Fibroblast of the aortic adventitia (primary cell): Measurements from ENCODE around the gene TEX101. TPM values are rescaled to one million over a fixed set of nuclear protein-coding genes. Genes with fewer than 3 reads are reported as not detected.

Source experiments
- DNase-seq: peaks from one replicate; pipeline ENCODE4 v3.0.0-alpha.2; 2010; ENCODE audit warnings: low read depth
- H3K4me3 ChIP-seq: 2 replicates; pipeline ENCODE4 v1.5.1; 2011; ENCODE audit warnings: low read depth, mild to moderate bottlenecking, control low read depth, low read length, moderate library complexity
- total RNA-seq: library from RNA; depleted of rRNA; stranded (reverse); fragments of >200 nt; gene quantifications from 2 replicates; pipeline ENCODE4 v1.2.3, GENCODE V29; 2012; ENCODE audit warnings: low replicate concordance
- TF ChIP-seq, protein P1 (sequence below): IDR thresholded peaks from 2 replicates; pipeline ENCODE4 v1.5.1; 2011; ENCODE audit warnings: mild to moderate bottlenecking, low read length, control low read depth, inconsistent platforms; ENCODE audit not compliant: insufficient read depth

The TEX101 gene
- total RNA-seq, 1 donor: not detected

DNA sequence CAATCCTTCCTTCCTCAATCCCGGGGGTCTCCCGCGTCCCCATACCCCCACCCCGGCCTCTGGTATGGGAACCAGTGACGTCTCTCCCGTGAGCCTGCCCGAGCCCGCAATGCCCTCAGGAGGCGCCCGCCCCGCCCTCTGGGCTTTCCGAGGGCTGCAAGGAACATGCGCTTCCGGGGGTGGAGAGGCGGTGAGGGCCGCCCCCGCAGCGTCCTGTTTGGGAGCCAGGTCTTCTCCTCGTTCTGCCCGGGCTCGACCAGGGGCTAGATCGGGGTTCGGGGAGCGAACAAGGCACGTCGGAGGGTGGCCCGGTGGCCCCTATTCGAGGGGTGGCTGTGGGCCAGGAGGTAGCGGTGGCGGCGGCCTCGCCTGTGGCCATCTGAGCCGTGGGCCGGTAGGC lies 6.6 kb upstream of the TEX101 start:
- TF ChIP-seq, protein P1, sequence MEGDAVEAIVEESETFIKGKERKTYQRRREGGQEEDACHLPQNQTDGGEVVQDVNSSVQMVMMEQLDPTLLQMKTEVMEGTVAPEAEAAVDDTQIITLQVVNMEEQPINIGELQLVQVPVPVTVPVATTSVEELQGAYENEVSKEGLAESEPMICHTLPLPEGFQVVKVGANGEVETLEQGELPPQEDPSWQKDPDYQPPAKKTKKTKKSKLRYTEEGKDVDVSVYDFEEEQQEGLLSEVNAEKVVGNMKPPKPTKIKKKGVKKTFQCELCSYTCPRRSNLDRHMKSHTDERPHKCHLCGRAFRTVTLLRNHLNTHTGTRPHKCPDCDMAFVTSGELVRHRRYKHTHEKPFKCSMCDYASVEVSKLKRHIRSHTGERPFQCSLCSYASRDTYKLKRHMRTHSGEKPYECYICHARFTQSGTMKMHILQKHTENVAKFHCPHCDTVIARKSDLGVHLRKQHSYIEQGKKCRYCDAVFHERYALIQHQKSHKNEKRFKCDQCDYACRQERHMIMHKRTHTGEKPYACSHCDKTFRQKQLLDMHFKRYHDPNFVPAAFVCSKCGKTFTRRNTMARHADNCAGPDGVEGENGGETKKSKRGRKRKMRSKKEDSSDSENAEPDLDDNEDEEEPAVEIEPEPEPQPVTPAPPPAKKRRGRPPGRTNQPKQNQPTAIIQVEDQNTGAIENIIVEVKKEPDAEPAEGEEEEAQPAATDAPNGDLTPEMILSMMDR: no peak
- no peak for DNase-seq
- no peak overlapping the region for H3K4me3 ChIP-seq

DNA sequence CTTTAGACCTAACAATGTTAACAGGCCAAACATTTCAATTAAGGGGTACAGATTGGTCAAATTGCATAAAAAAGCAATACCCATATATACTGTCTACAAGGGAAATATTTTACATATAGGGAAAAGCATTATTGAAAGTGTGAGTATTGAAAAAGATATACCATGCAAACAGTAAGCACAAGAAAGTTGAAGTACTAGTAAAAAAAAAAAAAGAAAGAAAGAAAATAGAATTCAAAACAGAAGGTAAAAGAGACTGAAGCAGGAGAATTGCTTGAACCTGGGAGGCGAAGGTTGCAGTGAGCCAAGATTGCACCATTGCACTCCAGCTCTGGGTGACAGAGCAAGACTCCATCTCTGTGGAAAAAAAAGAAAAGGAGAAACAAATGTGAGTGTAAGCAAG lies 5.3 kb upstream of the TEX101 start:
- DNase-seq: no peak
- no peak overlapping the region for H3K4me3 ChIP-seq
- TF ChIP-seq, protein P1: no peak

DNA sequence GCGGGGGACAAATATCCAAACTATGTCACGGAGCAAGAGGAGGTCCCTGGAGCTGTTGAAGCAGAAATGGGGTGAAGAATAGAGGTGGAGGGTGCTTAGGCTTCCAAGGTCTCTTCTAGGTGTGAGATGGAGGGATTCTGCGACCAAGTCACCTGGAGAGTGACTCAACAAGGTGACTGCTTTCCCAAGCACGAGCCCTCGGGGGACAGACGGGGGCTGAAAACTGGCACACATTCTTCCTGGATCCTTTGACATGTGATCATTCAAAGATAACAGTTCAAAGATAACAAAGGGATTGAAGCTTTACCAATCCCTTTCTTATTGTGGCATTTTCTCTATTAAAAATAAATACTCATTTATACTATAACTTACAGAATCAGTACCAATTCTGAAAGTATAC lies 2.2 kb upstream of the TEX101 start:
- TF ChIP-seq, protein P1: no peak
- no peak overlapping the region for H3K4me3 ChIP-seq
- DNase-seq: no peak

DNA sequence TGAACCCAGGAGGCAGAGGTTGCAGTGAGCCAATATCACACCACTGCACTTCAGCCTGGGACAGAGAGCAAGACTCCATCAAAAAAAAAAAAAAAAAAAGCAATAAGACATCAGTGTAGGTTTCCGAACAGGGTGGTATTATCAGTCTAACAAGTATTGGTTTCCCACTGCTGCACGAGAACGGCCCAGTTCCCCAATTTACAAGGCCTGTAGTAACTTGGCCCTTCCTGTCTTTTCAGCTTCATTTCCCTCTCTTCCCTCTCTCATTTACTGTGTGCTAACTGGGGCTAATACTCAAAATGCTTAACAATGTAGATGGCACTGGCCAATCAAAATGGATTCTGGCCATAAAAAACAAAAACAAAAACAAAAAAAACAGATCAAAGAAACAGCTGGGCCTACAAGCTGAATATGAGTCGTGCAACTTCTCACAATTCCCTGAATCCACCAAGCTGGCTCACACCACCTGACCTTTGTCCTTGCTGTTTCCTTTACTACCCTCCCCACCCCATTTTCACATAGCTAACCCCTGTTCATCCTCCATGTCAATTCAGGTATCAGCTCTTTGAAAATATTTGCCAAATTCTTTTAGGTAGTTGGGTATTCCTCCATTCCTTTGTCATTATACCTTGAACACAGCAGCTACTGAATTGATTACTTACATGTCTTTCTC lies 2.4 kb downstream of the TEX101 start:
- DNase-seq: no peak
- no peak overlapping the region for H3K4me3 ChIP-seq
- TF ChIP-seq, protein P1: no peak

DNA sequence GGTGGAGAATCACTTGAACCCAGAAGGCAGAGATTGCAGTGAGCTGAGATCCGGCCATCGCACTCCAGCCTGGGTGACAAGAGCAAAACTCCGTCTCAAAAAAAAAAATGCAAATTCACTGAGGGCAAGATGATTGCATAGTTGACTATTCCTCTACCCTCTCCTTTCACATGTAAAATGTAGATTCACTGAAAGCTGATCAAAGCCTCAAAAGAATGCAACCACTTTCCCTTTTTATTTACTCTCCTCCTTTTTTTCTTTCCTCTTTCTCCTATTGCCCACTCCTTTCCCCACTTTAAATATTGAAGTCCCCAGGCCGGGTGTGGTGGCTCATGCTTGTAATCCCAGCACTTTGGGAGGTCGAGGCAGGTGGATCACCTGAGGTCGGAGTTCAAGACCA lies 6.3 kb downstream of the TEX101 start:
- DNase-seq: no peak
- TF ChIP-seq, protein P1: no peak
- no peak overlapping the region for H3K4me3 ChIP-seq

DNA sequence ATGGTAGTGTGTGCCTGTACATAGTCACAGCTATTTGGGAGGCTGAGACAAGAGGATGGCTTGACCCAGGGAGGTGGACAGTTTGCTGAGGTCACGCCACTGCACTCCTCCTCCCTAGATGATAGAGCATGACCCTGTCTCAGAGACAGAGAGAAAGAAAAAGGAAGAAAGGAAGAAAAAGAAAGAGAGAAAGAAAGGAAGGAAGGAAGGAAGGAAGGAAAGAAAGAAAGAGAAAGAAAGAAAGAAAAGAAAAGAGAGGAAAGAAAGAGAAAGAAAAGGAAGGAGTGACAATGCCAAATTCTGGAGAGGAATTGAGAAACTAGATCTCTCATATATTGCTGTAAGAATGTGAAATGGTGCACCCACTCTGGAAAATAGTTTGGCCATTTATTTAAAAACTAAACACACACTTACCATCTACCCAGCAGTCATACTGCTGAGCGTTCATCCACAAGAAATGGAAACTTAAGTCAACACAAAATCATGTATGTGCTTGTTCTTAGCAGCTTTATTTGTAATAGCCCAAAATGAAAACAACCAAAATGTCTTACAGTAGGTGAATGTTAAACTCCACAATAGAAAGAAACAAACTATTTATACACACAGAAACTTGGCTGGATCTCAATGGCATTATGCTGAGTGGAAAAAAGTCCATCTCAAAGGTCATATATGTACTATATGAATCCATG lies 7.5 kb downstream of the TEX101 start:
- TF ChIP-seq, protein P1: no peak
- no peak overlapping the region for H3K4me3 ChIP-seq
- DNase-seq: no peak
